ENCODE measurements around the gene SEMA4D.

- TF ChIP-seq, protein P1, sequence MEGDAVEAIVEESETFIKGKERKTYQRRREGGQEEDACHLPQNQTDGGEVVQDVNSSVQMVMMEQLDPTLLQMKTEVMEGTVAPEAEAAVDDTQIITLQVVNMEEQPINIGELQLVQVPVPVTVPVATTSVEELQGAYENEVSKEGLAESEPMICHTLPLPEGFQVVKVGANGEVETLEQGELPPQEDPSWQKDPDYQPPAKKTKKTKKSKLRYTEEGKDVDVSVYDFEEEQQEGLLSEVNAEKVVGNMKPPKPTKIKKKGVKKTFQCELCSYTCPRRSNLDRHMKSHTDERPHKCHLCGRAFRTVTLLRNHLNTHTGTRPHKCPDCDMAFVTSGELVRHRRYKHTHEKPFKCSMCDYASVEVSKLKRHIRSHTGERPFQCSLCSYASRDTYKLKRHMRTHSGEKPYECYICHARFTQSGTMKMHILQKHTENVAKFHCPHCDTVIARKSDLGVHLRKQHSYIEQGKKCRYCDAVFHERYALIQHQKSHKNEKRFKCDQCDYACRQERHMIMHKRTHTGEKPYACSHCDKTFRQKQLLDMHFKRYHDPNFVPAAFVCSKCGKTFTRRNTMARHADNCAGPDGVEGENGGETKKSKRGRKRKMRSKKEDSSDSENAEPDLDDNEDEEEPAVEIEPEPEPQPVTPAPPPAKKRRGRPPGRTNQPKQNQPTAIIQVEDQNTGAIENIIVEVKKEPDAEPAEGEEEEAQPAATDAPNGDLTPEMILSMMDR (IDR thresholded peaks at IDR 0.05): no peak
- no peak for TF ChIP-seq POLR2A (IDR thresholded peaks at IDR 0.05; ENCODE audit: low read depth)
- no peak for TF ChIP-seq POLR2AphosphoS5 (IDR thresholded peaks at IDR 0.05)
Measured at GRCh38 chr9:89534515-89535287, 36.8 kb upstream of the SEMA4D start.
